Ureter (tissue), 1 donor: ENCODE measurements around the gene NFIL3. TPM values are rescaled to one million over a fixed set of nuclear protein-coding genes. Genes with fewer than 3 reads are reported as not detected.
"Not testable (repeated sequence)": the region's sequence is repeated elsewhere in the genome, so short reads cannot be mapped to it uniquely, and the experiment has no call there.

ENCODE experiments used
- DNase-seq: peaks from one replicate; pipeline ENCODE4 v3.0.0-alpha.2; 2020; ENCODE audit warnings: low spot score
- total RNA-seq: library from RNA; stranded (reverse); gene quantifications from one replicate; pipeline ENCODE4 v1.2.4, GENCODE V29; 2023
- donor health status: DM: yes; HTN: yes; CAD: no.

The NFIL3 gene, protein sequence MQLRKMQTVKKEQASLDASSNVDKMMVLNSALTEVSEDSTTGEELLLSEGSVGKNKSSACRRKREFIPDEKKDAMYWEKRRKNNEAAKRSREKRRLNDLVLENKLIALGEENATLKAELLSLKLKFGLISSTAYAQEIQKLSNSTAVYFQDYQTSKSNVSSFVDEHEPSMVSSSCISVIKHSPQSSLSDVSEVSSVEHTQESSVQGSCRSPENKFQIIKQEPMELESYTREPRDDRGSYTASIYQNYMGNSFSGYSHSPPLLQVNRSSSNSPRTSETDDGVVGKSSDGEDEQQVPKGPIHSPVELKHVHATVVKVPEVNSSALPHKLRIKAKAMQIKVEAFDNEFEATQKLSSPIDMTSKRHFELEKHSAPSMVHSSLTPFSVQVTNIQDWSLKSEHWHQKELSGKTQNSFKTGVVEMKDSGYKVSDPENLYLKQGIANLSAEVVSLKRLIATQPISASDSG
- 39.6 TPM for total RNA-seq

- peak; percentile 82 for DNase-seq
Observed at GRCh38 chr9:91423785-91424402, at the start of gene NFIL3. Gene NFIL3, minus strand, starts transcription at chr9:91423832. Its CDS starts 13,098 bp downstream, at chr9:91410734.

DNA sequence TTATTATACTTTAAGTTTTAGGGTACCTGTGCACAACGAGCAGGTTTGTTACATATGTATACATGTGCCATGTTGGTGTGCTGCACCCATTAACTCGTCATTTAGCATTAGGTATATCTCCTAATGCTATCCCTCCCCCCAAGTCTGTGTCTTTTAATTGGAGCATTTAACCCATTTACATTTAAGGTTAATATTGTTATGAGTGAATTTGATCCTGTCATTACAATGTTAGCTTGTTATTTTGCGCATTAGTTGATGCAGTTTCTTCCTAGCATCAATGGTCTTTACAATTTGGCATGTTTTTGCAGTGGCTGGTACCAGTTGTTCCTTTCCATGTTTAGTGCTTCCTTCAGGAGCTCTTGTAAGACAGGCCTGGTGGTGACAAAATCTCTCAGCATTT lies 47.9 kb upstream of the NFIL3 start:
- not testable (repeated sequence) for DNase-seq

DNA sequence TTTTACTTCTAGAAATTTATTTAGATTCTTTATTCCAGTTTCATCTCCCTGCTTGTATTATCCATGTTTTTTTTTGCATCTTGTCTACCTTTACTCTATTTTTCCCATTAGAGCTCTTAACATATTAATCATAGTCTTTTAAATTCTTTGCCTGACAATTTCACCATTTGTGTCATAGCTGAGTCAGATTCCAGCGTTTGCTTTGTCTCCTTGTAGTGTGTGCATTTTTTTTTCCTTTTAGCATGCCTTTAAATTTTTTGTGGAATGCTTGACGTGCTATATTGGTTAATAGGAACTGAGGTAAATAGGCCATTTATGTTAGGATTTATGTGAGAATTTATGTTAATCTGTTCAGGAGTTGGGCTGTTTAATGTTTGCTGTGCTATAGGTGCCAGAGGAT lies 41.8 kb upstream of the NFIL3 start:
- DNase-seq, result no peak

- no peak for DNase-seq
Observed at GRCh38 chr9:91458906-91459305, 35.3 kb upstream of the NFIL3 start.

- no peak for DNase-seq
Observed at GRCh38 chr9:91452844-91453243, 29.2 kb upstream of the NFIL3 start.

DNA sequence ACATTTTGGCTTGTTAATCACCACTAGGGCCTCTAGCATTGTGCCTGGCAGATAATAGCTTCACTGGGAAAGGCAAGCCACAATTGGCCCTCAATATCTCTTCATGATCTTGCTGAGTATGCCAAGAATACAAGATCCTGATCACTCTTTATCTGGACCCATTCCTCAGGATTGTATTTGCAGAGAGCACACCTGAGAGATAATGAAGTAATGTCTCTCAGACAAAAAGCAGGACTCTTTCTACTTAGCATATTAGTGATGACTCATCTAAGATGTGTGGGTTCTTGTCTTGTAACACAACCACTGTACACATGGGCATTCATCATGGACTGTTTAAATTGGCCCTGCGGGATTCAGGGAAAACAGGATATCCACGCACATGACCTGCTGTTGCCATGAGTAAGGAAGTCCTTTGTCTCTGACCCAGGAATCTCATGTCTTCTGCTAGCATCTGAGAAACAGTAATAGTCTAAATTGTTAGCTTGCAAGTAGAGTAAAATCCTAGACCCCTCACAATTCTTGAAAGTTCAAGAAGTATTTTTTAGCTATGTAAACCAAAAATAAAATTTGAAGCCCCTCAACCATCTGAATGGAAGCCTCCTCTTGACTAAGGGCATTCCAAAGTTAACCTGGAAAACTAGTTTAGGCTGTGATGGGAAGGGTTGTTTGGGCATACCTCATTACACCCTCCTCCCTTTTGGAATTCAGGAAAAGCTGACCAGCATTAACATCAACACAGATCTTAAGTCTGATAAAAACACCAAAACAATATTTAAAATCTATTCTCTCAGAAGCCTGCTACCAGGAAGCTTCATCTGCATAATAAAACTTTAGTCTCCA lies 28.0 kb upstream of the NFIL3 start:
- DNase-seq, result no peak

DNA sequence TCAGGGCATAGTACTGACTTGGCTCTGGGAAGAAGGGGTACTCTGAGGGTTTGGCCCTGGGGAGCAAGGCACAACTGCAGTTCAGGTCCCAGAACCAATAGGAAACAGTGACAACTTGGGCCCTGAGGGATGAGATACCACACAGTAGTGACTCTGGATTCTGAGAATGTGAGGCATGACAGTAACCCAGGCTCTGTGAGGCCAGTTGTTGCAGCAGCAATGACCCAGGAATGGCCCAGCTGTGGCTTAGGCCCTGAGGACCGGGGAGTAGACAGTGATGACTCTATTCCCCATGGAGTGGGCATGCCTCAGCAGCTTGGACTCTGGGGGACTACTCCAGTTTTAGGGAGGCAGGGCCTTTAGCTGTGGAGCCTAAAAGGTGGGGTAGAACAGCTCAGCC lies 21.5 kb upstream of the NFIL3 start:
- DNase-seq, result no peak

DNA sequence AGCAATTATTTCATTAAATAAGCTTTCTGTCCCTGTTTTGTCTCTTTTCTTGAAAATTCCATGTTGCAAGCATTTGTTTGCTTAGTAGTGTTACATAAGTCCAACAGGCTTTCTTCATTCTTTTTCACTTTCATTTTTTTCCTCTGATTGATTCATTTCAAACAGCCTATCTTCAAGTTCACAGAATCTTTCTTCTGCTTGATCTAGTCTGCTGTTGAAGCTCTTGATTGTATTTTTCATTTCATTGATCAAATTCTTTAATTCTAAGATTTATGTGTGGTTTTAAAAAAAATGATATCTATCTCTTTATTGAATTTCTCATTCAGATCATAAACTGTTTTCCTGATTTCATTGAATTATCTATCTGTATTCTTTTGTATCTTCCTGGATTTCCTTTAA lies 20.4 kb upstream of the NFIL3 start:
- DNase-seq, result no peak

DNA sequence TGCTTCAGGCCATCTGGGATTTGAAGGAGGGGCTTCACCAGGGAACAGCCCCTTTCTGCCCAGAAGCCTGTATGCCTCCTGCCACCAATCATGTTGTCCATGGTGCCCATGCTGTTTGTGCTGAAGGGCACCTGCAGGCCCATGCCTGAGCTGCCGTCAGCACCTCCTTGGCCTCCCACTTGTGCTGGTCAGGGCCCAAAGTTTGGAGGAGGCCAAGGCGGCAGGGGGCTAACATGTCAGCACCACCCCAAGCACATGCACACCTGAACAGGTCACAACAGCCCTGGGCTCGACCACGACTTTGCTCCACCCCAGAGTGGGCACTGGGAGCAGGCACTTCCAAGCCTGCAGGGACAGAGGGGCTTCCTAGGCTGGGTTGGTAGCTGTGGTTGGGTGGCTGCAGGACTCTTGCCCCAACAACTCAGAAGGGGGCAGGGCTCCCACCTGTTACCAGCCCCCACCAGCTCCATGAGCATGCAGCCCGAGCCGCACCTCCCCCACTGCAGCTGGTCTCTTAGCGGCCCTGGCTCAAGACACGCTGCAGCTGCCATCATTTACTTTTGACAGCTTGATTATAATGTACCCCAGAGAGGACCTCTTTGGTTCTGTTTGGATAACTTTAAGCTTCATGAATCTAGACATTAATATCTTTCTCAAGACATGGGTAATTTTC lies 19.8 kb upstream of the NFIL3 start:
- DNase-seq, result no peak

DNA sequence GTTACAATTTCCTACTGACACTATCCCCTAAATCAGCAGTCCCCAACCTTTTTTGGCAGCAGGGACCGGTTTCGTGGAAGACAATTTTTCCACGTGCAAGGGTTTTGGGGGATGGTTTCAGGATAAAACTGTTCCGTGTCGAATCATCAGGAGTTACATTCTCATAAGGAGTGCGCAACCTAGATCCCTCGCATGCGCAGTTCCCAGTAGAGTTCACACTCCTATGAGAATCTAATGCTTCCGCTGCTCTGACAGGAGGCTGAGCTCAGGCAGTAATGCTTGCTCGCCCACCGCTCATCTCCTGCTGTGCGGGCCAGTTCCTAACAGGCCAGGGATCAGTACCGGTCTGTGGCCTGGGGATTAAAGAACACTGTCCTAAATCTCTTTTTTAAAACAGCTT lies 13.2 kb upstream of the NFIL3 start:
- DNase-seq, result no peak

GRCh38 chr9:91433180-91433579 lies 9.5 kb upstream of the NFIL3 start:
- no peak for DNase-seq

DNA sequence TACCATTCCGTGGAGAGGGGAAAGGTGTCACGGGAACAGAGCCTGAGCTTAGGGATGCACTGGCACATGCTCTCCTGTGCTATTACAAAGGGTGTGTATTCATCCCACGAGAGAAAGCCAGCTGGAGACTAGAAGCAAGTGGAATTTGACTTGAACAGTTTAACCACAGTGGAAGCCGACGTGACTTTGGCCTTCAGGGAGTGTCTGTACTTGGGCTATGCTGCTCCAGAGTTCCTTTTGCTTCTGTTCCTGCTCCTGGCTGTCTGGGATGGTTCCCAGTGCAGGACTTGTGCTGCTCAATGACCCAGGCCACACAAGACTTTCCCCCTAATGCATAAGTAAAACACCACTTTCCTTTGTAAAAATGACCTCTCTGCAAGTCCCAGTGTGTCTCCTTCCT lies 7.9 kb upstream of the NFIL3 start:
- DNase-seq, result no peak

- DNase-seq, result no peak
Observed at GRCh38 chr9:91429501-91429900, 5.9 kb upstream of the NFIL3 start.

GRCh38 chr9:91428927-91429351 lies 5.3 kb upstream of the NFIL3 start:
- no peak for DNase-seq

DNA sequence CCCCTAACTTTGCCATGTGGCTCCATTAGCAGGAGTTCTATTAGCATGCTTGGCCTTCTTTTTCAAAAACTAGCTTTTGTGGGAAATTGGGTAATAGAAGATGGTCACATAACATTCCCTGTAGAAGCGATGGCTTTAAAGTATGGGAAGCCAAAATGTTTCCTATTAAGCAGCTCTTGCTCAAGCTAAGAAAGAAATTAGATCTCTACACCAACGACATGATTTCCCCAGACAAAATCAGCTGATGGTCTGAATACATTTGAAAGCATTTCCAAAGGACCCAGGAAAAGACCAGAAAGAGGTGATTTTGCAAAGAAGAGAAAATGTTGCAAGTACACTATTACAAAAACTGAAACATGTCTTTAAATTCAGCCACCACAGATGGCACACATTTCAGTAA lies 4.8 kb upstream of the NFIL3 start:
- no peak for DNase-seq

GRCh38 chr9:91427873-91428272 lies 4.2 kb upstream of the NFIL3 start:
- no peak for DNase-seq

DNA sequence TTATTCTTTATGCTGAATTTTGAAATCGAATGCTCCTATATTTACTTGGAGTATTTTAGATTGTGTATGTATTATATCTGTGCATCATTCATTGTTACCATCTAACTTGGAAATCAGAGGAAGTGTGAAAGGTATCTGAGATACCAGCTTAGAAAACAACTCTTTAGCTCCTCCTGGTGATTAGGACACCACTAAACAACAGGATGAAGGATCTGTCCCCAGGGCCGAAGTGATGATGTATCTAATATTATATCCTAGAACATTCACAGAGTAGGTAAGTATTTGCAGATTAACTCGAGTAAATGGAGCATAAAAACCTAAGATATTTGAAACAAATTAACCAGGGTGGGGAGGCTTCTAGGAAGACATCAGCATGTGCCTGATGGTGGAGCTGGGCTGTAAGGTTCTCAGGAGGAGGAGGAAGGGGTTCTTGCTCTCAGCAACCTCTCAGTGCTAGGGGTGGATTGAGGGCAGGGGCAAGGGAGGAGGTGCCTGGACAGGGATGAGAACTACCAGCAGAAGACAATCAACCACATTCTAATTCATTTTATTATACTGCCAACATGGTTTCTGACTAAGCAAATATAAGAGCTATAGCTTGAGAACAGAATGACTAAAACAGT lies 2.6 kb upstream of the NFIL3 start:
- peak; percentile 39 for DNase-seq

- DNase-seq, result peak; percentile 38
Observed at GRCh38 chr9:91425271-91425670, 1.6 kb upstream of the NFIL3 start.

DNA sequence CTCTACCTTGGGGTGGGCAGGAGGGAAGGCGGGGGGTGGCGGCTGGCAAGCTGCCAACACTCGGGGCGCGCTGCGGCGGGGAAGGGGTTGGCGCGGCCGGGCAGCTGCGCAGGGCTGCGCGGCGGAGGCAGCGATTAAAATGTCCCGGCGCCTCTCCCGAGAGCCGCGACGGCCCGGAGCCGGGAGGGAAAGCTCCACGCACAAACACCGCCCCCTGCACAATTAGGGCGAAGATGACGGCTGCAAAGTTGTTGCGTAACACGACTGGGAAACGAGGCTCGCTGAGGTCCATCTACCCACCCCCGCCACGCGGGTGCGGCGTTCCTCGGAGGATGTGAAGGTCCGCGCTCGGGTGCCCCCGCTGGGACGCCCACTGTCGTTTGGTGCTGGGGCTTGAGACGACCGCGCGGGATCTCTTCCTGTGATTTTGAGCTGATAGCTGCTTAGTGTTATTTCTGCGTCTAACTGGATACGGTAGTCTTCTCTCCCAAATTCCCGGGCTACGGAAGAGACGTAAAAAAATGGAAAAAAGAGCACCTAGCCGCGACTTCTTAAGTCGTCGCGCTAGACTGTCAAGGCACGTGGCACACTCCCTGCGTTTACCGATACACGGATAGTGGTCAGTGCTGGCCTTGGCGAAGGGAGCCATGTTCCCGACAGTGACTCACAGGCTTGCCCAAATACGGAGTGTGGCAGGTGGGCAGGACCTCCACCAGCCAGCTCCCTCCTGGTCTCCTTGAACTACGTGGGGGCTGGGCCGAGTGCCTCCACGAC lies 958 bp upstream of the NFIL3 start:
- peak; percentile 88 for DNase-seq
